IPS-20b (cell line): ENCODE results near the gene SNX9.

Source experiments
- H3K27ac ChIP-seq: one replicate; pipeline ENCODE4 v1.5.1; 2013; ENCODE audit warnings: low read length
- H3K27me3 ChIP-seq: 2 replicates; pipeline ENCODE4 v1.6.1; 2013; ENCODE audit warnings: mild to moderate bottlenecking, low read length, inconsistent platforms; ENCODE audit not compliant: insufficient read depth
- H3K36me3 ChIP-seq: 2 replicates; pipeline ENCODE4 v1.6.1; 2013; ENCODE audit warnings: low read depth, mild to moderate bottlenecking, inconsistent platforms, low read length, moderate library complexity; ENCODE audit not compliant: insufficient read depth
- H3K4me1 ChIP-seq: 2 replicates; pipeline ENCODE4 v1.6.1; 2013; ENCODE audit warnings: mild to moderate bottlenecking, control low read depth, inconsistent platforms, low read length, moderate library complexity; ENCODE audit not compliant: insufficient read depth
- H3K4me3 ChIP-seq: 2 replicates; pipeline ENCODE4 v1.5.1; 2013; ENCODE audit warnings: mild to moderate bottlenecking, low read length, inconsistent platforms
- H3K9ac ChIP-seq: 2 replicates; pipeline ENCODE4 v1.6.1; 2013; ENCODE audit warnings: low read depth, mild to moderate bottlenecking, inconsistent platforms, low read length, moderate library complexity
- H3K9me3 ChIP-seq: 2 replicates; pipeline ENCODE4 v1.6.1; 2013; ENCODE audit warnings: mild to moderate bottlenecking, low read depth, low read length, inconsistent platforms; ENCODE audit not compliant: insufficient read depth

Gene SNX9

GRCh38 chr6:157881342-157881741 is 58.3 kb downstream of the SNX9 start:
- peaks cover 56% of the 10 kb centered on the region for H3K36me3 ChIP-seq
- no peaks in the 10 kb centered on the region for H3K9me3 ChIP-seq
- no peak overlapping the region for H3K27ac ChIP-seq
- H3K4me1 ChIP-seq, result peaks cover 23% of the 10 kb centered on the region
- H3K27me3 ChIP-seq, result no peaks in the 10 kb centered on the region
- no peak overlapping the region for H3K4me3 ChIP-seq
- H3K9ac ChIP-seq, result no peak overlapping the region

GRCh38 chr6:157884756-157885155 is 61.7 kb downstream of the SNX9 start:
- Histone ChIP-seq H3K4me3 (no peak overlapping the region), H3K27ac (no peak overlapping the region), H3K9ac (no peak overlapping the region), H3K27me3 (no peaks in the 10 kb centered on the region), H3K36me3 (peaks cover 55% of the 10 kb centered on the region), H3K9me3 (no peaks in the 10 kb centered on the region), H3K4me1 (peaks cover 9% of the 10 kb centered on the region; the same call in 1 of the 2 replicates)

- H3K9ac ChIP-seq, result no peak overlapping the region
- no peaks in the 10 kb centered on the region for H3K9me3 ChIP-seq
- peaks cover 4% of the 10 kb centered on the region; the same call in 1 of the 2 replicates for H3K4me1 ChIP-seq
- no peak overlapping the region for H3K4me3 ChIP-seq
- H3K36me3 ChIP-seq, result peaks cover 55% of the 10 kb centered on the region
- no peak overlapping the region for H3K27ac ChIP-seq
- H3K27me3 ChIP-seq, result no peaks in the 10 kb centered on the region
Measured at GRCh38 chr6:157885211-157885788, 62.3 kb downstream of the SNX9 start.

- Histone ChIP-seq H3K4me1 (no peaks in the 10 kb centered on the region; the same call in 1 of the 2 replicates), H3K9ac (no peak overlapping the region), H3K27ac (no peak overlapping the region), H3K4me3 (no peak overlapping the region), H3K36me3 (peaks cover 51% of the 10 kb centered on the region), H3K9me3 (no peaks in the 10 kb centered on the region), H3K27me3 (no peaks in the 10 kb centered on the region)
Measured at GRCh38 chr6:157885876-157886275, 62.8 kb downstream of the SNX9 start.

GRCh38 chr6:157887892-157888291 is 64.8 kb downstream of the SNX9 start:
- H3K4me1 ChIP-seq, result no peaks in the 10 kb centered on the region
- no peak overlapping the region for H3K9ac ChIP-seq
- peaks cover 33% of the 10 kb centered on the region for H3K36me3 ChIP-seq
- H3K27ac ChIP-seq, result no peak overlapping the region
- no peaks in the 10 kb centered on the region for H3K9me3 ChIP-seq
- H3K4me3 ChIP-seq, result no peak overlapping the region
- no peaks in the 10 kb centered on the region for H3K27me3 ChIP-seq

- H3K9ac ChIP-seq, result no peak overlapping the region
Measured at GRCh38 chr6:157891544-157892362, 68.7 kb downstream of the SNX9 start.

GRCh38 chr6:157892363-157892877 is 69.4 kb downstream of the SNX9 start:
- Histone ChIP-seq H3K4me1 (0 out of 2 replicates have a peak, but pooled peaks cover 4% of the 10 kb centered on the region), H3K36me3 (peaks cover 21% of the 10 kb centered on the region), H3K4me3 (no peak overlapping the region), H3K27me3 (no peaks in the 10 kb centered on the region), H3K9ac (no peak overlapping the region), H3K9me3 (no peaks in the 10 kb centered on the region), H3K27ac (no peak overlapping the region)

More at GRCh38 chr6:157891544-157892362, 68.7 kb downstream of the SNX9 start:
- no peaks in the 10 kb centered on the region for H3K9me3 ChIP-seq
- H3K27me3 ChIP-seq, result no peaks in the 10 kb centered on the region
- no peak overlapping the region for H3K27ac ChIP-seq
- no peak overlapping the region for H3K4me3 ChIP-seq
- H3K36me3 ChIP-seq, result peaks cover 19% of the 10 kb centered on the region
- H3K4me1 ChIP-seq, result 0 out of 2 replicates have a peak, but pooled peaks cover 4% of the 10 kb centered on the region

GRCh38 chr6:157893238-157893637 is 70.2 kb downstream of the SNX9 start:
- no peaks in the 10 kb centered on the region for H3K27me3 ChIP-seq
- no peak overlapping the region for H3K4me3 ChIP-seq
- H3K4me1 ChIP-seq, result 0 out of 2 replicates have a peak, but pooled peaks cover 4% of the 10 kb centered on the region
- peaks cover 21% of the 10 kb centered on the region for H3K36me3 ChIP-seq
- no peak overlapping the region for H3K27ac ChIP-seq
- H3K9ac ChIP-seq, result no peak overlapping the region
- no peaks in the 10 kb centered on the region for H3K9me3 ChIP-seq

GRCh38 chr6:157895585-157895984 is 72.5 kb downstream of the SNX9 start:
- Histone ChIP-seq H3K27ac (no peak overlapping the region), H3K4me1 (0 out of 2 replicates have a peak, but pooled peaks cover 4% of the 10 kb centered on the region), H3K36me3 (peaks cover 27% of the 10 kb centered on the region), H3K9me3 (no peaks in the 10 kb centered on the region), H3K27me3 (no peaks in the 10 kb centered on the region), H3K4me3 (no peak overlapping the region), H3K9ac (no peak overlapping the region)

GRCh38 chr6:157896932-157897331 is 73.9 kb downstream of the SNX9 start:
- H3K9me3 ChIP-seq, result no peaks in the 10 kb centered on the region
- H3K9ac ChIP-seq, result no peak overlapping the region
- peaks cover 30% of the 10 kb centered on the region for H3K36me3 ChIP-seq
- H3K4me3 ChIP-seq, result no peak overlapping the region
- no peaks in the 10 kb centered on the region for H3K27me3 ChIP-seq
- H3K4me1 ChIP-seq, result 0 out of 2 replicates have a peak, but pooled peaks cover 4% of the 10 kb centered on the region
- H3K27ac ChIP-seq, result no peak overlapping the region

- Histone ChIP-seq H3K9ac (no peak overlapping the region), H3K27ac (no peak overlapping the region), H3K4me3 (no peak overlapping the region), H3K36me3 (peaks cover 42% of the 10 kb centered on the region), H3K27me3 (no peaks in the 10 kb centered on the region), H3K9me3 (no peaks in the 10 kb centered on the region), H3K4me1 (0 out of 2 replicates have a peak, but pooled peaks cover 4% of the 10 kb centered on the region)
Measured at GRCh38 chr6:157898169-157898568, 75.1 kb downstream of the SNX9 start.
